Adrenal gland (tissue), 5 donors: ENCODE measurements around the gene ERVFRD-1.

Experiments used
- CTCF ChIP-seq, 6 experiments: fragments of 450-650 bp in 4 of 6; fragments of 200-600 bp in 2 of 6; sonication (generic) in 1 of 6; IDR thresholded peaks; 1 replicate in 5 of 6; 2 replicates in 1 of 6; pipeline versions ENCODE4 v1.5.1 to v1.8.0; 2016 to 2021; ENCODE audit warnings: antibody characterized with exemption in 6 of 6, mild to moderate bottlenecking in 2 of 6, moderate library complexity in 1 of 6
- POLR2A ChIP-seq, 2 donors: fragments of 450-650 bp; IDR thresholded peaks; one replicate each; pipeline ENCODE4 v1.6.1; 2017; ENCODE audit warnings: antibody characterized with exemption in 2 of 2, mild to moderate bottlenecking in 2 of 2, moderate library complexity in 1 of 2
- donor health status: DM: no; HTN: no; CAD: no.

GRCh38 chr6:11085758-11086435, 25.6 kb downstream of the ERVFRD-1 start:
- TF ChIP-seq CTCF (IDR thresholded peaks at IDR 0.05) (no peak), POLR2A (IDR thresholded peaks at IDR 0.05) (no peak)
